ENCODE measurements around the gene FMC1. TPM values are rescaled to one million over a fixed set of nuclear protein-coding genes. Genes with fewer than 3 reads are reported as not detected.

FMC1 gene
- total RNA-seq, 1 donor from 2014 or later, result 37.6 TPM

DNA sequence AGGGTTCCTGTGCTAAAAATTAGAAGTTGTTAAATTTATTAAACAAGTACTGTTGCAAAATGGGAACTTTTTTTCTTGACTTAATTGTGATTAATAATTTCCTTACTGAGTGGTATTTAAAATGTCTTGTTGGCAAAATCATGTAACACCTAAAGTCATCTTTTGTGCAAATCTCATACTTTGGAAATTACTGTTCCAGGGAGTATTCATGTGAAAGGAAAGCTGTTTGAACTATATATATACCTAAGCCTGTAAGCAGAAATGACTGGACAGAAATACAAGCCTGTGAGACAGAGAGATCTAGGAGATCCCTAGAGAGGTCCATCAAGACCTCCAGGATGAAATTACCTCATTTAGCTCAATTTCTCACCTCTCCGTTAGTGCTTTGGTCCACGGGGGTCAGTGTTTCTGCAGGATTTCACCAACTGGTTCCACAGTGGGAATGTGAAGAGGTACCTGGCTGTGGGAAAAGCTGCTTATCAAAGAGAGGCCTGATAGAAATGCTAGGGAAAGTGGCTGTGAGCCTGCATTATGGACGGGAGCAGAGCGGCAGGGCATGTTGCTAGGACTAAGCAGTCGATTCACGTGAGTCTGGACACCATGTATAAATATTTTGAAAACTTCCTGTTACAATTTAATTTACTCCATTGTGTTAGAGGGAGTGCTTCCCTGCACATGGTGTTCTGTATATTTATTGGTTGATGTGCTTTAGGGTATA is 26.5 kb downstream of the FMC1 start:
- intact Hi-C loops (cut with micrococcal nuclease), result no loop called here
- peak; percentile 65 for ATAC-seq

DNA sequence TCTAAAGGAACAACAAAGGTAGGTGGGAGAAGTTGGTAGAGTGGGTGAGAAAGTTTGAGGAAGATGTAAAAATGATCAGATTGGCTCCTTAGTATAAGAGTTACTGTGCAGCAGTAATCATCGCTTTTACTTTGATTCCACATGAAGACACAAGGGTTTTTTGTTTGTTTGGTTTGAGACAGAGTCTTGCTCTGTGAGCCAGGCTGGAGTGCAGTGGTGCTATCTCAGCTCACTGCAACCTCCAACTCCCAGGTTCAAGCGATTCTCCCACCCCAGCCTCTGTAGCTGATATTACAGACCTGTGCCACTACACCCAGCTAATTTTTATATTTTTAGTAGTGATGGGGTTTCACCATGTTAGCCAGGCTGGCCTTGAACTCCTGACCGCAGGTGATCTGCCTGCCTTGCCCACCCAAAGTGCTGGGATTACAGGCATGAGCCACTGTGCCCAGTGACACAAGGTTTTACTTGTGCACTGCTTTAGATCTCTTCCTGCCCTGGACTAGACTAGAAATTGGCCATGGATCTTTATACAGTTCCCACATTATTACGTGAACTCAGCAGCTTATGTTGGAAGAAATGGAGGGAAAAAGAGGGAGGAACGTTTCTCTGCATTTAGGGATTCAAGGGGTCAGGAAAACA is 29.3 kb downstream of the FMC1 start:
- DNase-seq, result no peak
- intact Hi-C loops (cut with micrococcal nuclease), result no loop called here
- ATAC-seq, result no peak

More for the DNA sequence above, 26.5 kb downstream of the FMC1 start:
- no peak for DNase-seq

DNA sequence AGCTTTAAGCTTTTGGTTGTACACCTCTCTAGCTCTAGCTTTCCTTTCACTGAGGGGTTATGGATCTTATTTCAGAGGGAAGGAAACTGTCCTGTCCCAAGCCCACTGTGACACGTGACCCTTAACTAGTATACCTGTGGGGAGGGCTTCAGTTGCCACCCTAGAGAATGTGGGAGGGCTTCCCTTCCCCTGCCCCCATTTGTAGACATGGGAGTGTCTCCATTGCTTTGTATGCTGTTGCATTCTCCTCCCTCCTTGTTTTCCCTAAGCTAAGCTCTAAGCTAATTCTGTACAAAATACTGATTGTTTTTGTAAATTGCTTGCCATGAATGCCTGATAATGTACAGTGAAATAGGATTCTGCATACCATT is 29.8 kb downstream of the FMC1 start:
- ATAC-seq, result no peak
- intact Hi-C loops (cut with micrococcal nuclease), result no loop called here
- DNase-seq, result no peak

DNA sequence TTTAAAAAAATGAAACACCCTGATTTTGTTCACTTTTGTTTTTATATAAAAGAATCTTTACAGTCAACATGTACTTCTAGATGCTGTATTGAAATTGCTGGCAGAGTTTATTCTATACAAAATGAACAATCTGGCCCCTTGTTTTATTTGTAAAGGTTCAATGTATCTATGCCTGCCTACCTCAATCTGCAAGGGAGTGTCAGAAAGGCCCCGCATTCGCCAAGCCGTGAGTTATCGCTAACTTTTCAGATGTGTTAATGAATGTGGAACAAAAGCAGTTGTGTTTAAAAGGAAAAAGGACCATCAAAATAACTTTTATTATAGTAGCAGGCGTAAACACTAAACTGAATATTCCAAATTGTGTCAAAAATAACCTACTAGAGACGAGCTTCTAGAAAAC is 33.1 kb downstream of the FMC1 start:
- ATAC-seq (no peak), DNase-seq (no peak)
- intact Hi-C loops (cut with micrococcal nuclease), result no loop called here

DNA sequence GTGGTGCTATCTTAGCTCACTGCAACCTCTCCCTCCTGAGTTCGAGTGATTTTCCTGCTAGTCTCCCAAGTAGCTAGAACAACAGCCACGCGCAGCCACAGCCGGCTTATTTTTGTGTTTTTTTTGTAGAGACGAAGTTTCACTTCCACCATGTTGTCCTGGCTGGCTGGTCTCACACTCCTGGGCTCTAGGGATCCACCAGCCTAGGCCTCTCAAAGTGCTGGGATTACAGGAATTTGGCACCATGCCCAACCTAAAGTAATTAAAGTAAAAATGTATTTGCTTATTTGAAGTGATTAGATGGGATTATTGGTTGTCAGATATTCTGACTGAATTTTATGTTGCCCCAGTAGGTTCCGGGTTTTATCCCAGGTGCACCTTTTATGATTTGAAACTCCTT is 41.3 kb downstream of the FMC1 start:
- DNase-seq (no peak), ATAC-seq (peak; percentile 33)
- intact Hi-C loops (cut with micrococcal nuclease), result no loop called here

DNA sequence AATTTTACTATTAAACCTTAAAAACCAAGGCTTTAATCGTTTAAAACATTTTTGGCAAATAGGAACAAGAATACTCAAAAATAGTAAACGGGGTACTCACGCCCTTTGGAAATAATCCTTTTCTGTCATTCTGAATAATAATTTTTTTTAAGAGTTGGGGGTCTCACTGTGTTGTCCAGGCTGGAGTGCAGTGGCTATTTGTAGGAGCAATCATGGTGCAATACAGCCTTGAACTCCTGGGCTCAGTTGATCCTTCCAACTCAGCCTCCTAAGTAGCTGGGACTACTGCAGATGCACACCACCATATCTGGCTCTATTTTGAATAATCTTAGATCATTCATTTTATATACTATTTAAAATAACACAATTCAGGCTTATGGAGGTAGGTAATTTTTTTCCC is 43.5 kb downstream of the FMC1 start:
- DNase-seq (no peak), ATAC-seq (no peak)
- intact Hi-C loops (cut with micrococcal nuclease), result no loop called here

DNA sequence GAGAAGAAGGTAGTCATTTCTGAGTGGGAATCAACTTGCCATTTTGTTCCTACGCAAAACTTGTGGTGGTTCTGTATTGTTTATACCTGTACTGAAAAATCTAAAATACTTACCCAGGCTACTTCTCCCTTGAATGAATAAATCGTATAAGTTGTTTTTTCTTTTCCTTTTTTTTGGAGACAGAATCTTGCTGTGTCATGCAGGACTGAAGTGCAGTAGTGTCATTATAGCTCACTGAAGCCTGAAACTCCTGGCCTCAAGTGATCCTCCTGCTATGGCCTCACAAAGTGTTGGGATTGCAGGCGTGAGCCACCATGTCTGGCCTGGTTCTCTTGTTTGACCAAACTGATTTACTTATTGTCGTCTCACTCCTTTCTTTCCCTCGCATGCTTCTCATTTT is 46.5 kb downstream of the FMC1 start:
- intact Hi-C loops (cut with micrococcal nuclease), result no loop called here

DNA sequence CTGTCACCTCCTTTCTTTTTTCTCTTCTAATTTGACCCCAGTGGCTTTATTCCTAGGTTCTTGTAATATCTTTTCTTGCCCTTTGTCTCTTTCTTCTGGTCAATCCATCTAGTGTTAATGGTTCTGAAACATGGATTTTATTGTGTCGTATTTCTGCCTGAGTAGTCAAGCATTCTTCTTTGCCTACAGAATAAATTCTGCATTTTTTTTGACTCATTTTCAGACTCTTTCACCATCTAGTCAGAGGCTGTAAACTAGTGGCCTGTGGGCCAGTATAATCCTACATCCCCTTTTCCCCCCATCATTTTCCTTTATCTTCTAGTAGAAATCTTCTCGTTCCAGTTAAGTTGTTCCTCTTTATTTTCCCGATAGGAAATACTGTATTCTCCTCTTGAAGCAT is 48.0 kb downstream of the FMC1 start:
- intact Hi-C loops (cut with micrococcal nuclease), result no loop called here
- DNase-seq (no peak), ATAC-seq (no peak)

More for the DNA sequence above, 46.5 kb downstream of the FMC1 start:
- ATAC-seq (no peak), DNase-seq (no peak)

DNA sequence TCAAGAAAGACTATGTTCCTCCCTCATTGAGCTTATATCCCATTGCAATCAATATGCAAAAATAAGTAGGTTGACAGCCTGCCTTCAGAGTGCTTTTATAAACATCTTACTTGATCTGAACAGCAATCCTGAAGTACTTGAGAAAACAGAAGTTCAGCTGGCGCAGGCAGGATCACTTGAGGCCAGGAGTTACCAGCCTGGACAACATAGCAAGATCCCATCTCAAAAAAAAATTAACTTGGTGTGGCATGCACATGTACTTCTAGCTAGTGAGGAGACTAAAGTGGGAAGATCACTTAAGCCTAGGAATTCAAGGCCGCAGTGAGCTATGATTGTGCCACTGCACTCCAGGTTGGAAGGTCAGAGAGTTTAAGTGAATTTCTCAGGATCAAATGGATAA is 48.6 kb downstream of the FMC1 start:
- intact Hi-C loops (cut with micrococcal nuclease), result no loop called here
- ATAC-seq (no peak), DNase-seq (no peak)

DNA sequence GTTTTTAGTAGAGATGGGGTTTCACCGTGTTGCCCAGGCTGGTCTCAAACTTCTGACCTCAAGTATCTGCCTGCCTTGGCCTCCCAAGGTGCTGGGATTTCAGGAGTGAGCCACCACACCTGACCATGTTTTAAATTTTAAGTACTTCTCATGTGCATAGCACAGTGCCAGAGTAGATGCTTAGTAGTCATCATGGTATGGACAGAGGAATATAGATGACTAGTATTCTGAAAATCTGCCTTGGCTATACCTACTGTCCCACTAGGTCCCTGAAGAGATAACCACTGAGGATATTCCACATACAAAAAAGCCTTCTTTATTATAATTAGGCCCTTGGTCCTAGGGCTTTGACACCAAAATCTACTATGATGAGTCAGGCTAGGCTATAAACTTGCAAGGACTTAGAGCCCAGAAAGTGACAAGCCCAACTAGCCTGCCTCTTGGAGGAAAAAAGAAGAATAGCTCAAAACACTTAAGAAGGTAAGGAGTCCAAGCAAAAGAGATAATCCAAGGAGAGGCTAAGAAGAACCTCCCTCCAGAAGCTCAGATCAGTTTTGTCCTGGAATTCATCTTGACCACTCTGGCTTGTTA is 52.6 kb downstream of the FMC1 start:
- DNase-seq, result no peak
- no peak for ATAC-seq
- intact Hi-C loops (cut with micrococcal nuclease), result no loop called here

DNA sequence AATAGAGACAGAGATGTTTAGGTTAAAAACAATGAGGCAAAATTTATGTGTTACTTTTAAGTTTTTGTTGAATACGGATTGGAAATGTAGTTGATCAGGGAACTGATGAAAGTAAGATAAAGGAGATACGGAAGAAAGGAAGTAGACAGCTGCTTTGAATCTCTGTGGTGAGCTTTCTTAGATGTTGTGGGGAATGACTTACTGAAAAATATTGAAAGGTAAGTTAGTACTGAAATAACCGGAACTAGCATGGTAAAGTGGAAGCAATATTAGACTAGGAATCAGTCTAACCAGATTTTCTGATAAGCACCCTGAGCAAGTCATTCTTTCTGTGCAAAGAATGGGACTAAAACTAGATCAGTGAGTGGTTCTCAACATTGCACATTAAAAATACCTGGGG is 53.4 kb downstream of the FMC1 start:
- no peak for DNase-seq
- ATAC-seq, result no peak
- intact Hi-C loops (cut with micrococcal nuclease), result no loop called here

Other genes with a start within 250 kb of the FMC1 start
- gene ZC3HAV1, start 231.6 kb upstream of the FMC1 start, total RNA-seq, result 7.1 TPM
- gene UBN2, start 110.1 kb upstream of the FMC1 start, total RNA-seq, result 14.1 TPM
- 49.9 TPM for gene LUC7L2, start 18.6 kb downstream of the FMC1 start, total RNA-seq
- not detected for gene KLRG2, start 142.3 kb downstream of the FMC1 start, total RNA-seq
- gene CLEC2L, start 182.3 kb downstream of the FMC1 start, total RNA-seq, result not detected

Measured in left ventricle myocardium superior (tissue), 1 donor.